ENCODE data around the gene DISC1.
"Not testable (repeated sequence)": the region's sequence is repeated elsewhere in the genome, so short reads cannot be mapped to it uniquely, and the experiment has no call there.

Gene DISC1

DNA sequence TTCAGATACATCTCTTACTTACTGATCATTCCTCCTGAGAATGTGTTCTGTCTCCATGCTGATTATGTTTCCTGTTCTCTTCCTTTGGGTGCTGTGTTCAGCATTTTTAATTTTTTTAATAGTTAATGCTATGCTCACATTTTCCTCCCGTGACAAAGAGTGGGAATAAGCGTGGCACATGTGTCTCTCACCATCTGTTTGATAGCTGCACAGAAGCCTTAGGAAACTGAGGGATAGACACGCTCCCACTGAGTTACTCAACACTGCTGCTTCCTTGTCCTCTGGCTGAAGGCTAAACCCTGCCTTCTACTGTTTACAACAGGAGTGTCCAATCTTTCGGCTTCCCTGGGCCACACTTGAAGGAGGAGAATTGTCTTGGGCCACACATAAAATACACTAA is 264.2 kb downstream of the DISC1 start:
- DNase-seq (ENCODE audit: low spot score), result no peak

DNA sequence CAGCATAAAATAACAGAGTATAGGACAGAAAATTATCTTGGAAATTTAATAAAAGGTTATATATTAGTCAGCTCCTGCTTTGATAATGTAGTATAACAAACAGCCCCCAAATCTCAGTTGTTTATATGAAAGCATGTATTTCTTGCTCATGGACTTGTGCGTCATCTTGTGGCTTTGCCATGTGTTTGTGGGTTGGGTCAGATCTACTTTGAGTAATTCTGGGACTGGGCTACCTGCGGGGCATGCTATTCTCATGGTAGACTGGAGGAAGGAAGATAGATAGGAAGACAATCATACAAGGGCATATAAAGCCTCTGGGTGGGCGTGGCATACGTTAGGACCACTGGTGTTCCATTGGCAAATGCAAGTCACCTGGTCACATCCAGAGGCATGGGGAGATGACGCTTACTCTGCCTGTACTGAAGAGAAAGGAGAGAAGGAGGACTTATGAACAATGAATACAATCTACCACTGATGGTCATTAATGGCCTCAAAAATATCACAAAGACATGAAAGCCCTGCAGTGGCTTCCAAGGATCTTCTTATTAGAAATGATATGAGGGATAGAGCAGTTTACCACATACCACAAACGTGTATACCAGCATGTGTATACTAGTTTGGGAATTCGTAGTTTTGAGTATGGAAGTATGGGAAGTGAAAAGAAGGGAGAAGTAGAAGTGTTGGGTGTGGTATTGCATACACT is 267.0 kb downstream of the DISC1 start:
- no peak for DNase-seq (ENCODE audit: low spot score)

- DNase-seq (ENCODE audit: low spot score), result no peak
Observed at GRCh38 chr1:231896806-231897205, 270.2 kb downstream of the DISC1 start.

DNA sequence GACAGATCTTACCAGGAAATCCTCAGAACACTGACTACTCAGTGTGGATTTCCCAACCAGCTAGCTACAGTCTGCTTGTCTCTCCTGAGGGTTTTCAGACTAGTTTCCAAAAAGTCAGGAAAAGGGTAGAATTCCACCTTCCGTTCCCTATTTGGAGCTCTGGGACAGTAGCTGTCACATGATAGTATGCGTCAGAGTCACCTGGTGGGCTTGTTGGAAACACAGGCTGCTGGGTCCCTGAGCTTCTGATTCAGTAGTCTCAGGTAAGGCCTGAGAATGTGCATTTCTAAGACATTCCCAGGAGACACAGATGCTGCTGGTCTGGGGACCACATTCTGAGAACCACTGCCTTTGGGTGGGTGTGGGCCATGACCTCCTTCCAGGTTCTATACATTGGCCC is 272.5 kb downstream of the DISC1 start:
- DNase-seq (ENCODE audit: low spot score), result no peak

DNA sequence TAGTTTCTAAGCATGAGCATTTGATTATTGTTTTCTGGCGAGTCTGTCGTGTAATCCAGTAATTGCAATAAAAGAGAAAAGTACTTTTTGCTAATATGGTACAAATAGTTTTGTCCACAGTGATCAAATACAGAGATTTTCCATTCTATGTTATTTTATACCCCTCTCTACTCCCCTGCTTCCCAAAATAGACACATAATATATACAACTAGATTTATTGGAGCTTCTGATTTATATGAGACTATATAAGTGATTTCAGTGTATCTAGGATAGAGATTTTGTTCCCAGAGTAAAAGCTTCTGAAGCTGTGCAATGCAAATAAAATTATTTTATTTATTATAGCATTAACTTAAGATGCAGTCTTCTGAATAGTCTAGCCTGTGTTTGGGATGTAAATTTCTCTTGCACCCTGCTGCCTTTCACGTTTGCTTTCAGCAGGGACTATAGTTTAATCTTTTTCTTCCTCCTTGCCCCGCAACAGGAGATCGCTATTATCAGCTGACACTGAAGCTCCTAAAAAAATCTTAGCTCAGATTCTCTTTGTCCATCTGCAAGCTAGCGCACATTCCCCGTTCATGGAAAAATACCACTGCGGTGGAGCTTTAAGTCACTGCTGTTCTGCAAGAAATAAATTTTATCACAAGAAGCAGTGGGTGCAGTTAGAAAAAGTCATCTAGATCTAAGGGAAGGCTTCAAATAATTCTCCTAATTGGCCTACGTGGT is 273.3 kb downstream of the DISC1 start:
- DNase-seq (ENCODE audit: low spot score), result no peak

DNA sequence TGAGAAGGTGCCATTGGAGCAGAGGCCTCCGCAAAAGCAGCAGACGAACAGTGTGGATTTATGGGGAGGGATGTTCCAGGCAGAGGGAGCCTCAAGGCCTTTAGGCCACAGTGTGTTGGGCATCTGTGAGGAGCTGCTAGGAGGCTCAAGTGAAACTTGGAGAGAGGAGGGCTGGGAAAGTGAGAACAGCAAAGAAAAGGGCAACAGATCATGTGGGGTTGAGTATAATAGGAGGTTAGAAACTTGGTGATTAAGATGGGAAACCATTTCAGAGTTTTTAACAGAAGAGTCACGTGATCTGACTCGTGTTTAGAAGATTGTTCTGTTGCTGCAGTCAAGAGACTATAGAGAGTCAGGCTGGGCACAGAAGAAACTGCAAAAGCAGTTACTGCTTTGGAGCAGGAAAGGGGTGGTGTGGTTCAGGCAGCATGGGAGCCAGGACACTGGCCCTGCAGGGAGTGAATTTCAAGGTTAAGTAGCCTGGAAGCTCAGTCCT is 277.0 kb downstream of the DISC1 start:
- no peak for DNase-seq (ENCODE audit: low spot score)

- DNase-seq (ENCODE audit: low spot score), result not testable (repeated sequence)
Observed at GRCh38 chr1:231907310-231907709, 280.7 kb downstream of the DISC1 start.

DNA sequence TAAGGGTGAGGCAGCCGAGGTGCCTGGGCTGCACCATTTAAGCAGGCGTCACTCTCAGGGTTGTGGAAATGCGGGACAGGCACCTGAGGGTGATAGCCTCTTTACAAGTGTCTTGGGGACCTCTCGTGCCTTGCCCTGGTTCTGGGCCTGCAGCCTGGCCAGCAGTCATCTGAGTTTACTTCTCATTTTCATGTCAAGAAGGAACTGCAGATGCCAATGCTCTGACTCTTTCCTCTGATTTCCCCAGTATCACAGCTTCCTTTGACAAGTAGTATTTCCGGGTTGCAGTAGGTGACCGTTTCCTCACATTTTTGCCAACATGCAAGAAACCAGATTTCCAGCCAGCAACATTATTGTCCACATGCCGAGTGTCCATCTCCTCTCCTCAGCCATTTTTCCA is 286.9 kb downstream of the DISC1 start:
- DNase-seq (ENCODE audit: low spot score), result no peak

DNA sequence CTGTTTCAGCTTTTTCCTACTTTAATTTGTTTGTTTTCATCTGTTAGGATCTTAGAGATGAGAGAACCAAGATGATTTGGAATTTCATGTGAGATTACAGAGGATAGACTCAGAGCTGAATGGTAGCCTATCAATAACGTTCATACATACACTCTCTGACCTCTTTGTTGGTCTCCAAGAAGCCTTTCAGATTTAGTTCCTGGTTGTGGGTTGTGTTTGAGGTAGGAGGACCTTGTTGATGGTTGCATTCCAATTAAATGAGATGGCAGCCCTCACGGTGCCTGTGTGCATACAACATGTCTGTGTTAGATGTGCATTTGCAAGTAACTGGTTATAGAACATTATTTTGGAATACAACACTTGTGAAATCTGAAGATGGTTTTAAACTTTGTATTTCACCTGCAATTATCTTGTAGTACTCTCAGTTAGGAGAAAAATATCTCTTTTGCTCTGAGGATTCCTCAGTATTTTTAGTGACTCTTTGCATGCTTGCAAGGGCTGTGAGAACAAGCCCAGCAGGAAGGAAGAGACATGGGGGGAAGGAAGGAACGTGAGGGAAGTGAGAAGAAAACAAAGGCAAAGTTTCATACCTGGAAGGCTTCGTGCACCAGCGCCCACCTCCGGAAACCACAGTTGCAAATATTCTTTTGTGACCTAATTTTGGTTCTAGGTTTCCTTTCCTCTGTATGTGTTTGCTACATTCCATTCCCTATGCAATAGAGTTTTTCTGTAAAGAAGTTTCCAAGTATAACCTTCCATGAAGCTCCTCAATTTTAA is 291.8 kb downstream of the DISC1 start:
- DNase-seq (ENCODE audit: low spot score), result no peak

DNA sequence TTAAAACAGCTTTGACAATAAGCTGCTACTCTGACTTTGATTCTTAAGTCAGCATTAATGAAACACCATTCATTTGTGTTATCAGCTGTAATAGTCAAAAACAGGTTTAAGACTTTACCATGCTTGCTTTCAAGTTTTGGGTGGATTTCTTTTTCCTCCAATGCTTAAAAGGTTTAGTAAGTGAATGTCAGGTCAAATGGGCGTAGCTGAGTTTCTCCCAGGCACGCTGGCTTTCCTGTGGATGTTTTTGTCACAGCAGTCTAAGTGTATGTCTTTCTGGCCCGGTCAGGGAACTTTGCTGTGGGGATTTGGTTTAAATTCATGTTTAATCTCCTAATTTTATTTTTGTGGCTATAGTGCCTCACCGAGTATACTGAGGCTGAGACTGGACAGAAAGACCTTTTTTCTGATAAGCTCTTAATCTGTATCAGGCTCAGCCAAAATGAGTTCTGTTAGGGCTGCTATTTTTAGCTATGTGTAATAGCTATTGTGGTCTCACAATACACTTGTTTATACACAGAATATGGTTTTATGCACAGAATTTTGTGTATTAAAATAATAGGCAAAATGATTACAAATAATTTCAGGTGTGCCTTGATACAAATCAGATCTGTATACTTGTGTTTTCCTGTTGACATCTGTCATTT is 292.8 kb downstream of the DISC1 start:
- DNase-seq (ENCODE audit: low spot score), result no peak

GRCh38 chr1:231919886-231920285 is 293.3 kb downstream of the DISC1 start:
- DNase-seq (ENCODE audit: low spot score), result peak; percentile 7

- no peak for DNase-seq (ENCODE audit: low spot score)
Observed at GRCh38 chr1:231921646-231922345, 295.2 kb downstream of the DISC1 start.

DNA sequence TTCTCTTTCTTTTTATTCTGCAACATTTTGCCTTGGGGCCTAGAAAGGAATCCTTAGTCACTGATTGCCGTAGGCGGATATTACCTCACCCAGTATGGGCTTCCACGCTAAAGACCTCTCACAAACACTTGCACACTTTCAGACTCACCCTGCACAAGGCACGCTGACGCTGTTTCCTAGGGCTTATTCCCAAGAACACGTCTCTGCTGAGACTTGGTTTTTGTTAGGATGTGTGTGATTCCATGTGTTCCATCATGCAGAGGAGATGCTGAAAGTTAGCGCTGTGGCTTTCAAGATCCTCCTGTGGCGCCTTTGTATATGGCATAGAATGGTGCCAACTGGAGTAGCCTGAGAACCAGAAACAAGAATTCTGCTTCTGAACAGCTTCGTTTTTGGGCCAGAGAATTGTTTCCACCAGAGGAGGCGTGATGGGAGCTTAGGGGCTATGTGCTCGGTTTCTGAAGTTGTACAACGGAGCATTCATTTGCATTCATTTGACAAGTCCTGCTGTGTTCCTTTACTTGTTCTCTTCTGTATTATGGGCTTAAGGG is 297.0 kb downstream of the DISC1 start:
- DNase-seq (ENCODE audit: low spot score), result peak; percentile 19

GRCh38 chr1:231924180-231924579 is 297.6 kb downstream of the DISC1 start:
- DNase-seq (ENCODE audit: low spot score), result peak; percentile 23

- no peak for DNase-seq (ENCODE audit: low spot score)
Observed at GRCh38 chr1:231925864-231926263, 299.3 kb downstream of the DISC1 start.

- no peak for DNase-seq (ENCODE audit: low spot score)
Observed at GRCh38 chr1:231926340-231926739, 299.8 kb downstream of the DISC1 start.

DNA sequence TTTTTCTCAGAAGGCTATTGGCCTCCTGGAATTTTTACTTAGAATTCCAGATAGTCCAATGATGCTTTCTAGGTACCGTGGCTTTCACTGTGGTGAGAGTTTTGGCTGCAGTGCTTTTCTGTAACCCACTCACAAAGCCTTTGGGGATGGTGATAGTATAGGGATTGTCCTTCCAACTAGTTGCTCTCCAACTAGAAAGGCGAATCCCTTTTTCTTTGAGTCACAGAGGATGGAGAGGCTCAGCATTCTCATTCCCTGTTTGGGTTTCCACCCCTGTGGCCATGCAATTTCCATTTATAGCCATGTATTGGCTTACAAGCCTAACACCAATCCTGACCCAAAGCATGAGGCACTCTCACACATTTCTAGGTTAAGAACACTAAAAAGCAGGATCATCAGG is 300.3 kb downstream of the DISC1 start:
- DNase-seq (ENCODE audit: low spot score), result no peak

- DNase-seq (ENCODE audit: low spot score), result no peak
Observed at GRCh38 chr1:231927431-231927830, 300.8 kb downstream of the DISC1 start.

DNA sequence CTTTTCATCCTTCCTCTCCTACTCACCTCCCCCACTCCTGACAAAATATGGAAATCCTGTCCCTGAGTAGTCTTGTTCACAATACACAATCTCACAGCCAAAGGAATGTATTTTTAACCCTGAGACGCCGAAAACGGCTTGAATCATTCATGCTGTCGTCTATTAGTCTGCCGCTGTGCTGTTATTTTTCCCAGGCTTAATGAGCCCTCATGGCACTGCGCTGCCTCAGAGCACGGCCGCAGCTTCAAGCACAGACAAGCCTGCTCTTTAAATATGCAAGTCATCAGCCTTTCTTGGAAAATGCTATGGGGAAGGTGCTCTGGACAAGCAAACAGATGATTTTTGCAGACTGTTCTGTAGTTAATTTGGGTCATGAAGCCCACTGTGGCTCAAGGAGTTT is 302.7 kb downstream of the DISC1 start:
- DNase-seq (ENCODE audit: low spot score), result no peak

DNA sequence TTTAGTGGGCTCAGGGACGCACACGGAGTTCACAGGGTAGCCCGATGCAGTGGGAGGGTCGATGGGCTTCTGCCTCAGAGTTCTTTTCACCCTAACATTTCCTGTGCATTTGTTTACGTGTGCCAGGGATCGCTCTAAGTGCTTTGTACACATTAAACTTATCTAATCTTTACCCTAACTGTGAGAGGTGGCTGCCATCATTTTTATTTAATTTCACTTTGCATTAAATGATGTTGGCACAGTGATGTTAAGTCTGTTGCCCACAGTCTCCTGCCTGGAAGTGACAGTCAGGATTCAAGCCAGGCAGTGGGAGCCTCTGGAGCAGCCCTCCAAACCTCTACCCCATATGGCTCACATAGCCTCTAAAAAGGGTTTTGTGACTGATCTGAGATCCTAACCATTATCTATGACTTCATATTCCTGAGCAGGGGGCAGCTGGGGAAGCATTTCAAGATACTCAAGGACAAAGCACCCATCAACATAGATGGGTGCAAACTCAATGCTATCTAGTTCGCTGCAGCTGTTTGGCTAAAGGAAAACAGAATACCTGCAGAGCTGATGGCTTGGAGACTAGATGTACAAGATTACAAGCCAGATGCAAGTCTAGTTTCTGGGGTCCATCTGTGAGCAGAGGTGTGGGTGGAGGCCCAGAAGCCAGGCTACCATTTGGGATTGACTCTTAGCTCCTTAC is 303.8 kb downstream of the DISC1 start:
- no peak for DNase-seq (ENCODE audit: low spot score)

GRCh38 chr1:231931146-231931545 is 304.6 kb downstream of the DISC1 start:
- no peak for DNase-seq (ENCODE audit: low spot score)

All from putamen (tissue), 1 donor.